GM12864 (cell line): ENCODE measurements around the gene KBTBD6.
A peak's percentile ranks its signal among the peaks of the same experiment; 100 is the strongest.
"Not testable (repeated sequence)": the region's sequence is repeated elsewhere in the genome, so short reads cannot be mapped to it uniquely, and the experiment has no call there.

Source experiments
- DNase-seq: peaks from one replicate; pipeline ENCODE4 v3.0.0-alpha.2; 2011; ENCODE audit warnings: low read depth
- H3K4me3 ChIP-seq: 2 replicates; pipeline ENCODE4 v1.5.1; 2011; ENCODE audit warnings: mild to moderate bottlenecking, low read depth, low read length, control low read depth
- TF ChIP-seq, protein P1 (sequence below): IDR thresholded peaks from 2 replicates; pipeline ENCODE4 v1.5.1; 2011; ENCODE audit warnings: low read depth, mild to moderate bottlenecking, moderate library complexity, low read length, control low read depth, inconsistent platforms; ENCODE audit errors: missing control alignments

The KBTBD6 gene

DNA sequence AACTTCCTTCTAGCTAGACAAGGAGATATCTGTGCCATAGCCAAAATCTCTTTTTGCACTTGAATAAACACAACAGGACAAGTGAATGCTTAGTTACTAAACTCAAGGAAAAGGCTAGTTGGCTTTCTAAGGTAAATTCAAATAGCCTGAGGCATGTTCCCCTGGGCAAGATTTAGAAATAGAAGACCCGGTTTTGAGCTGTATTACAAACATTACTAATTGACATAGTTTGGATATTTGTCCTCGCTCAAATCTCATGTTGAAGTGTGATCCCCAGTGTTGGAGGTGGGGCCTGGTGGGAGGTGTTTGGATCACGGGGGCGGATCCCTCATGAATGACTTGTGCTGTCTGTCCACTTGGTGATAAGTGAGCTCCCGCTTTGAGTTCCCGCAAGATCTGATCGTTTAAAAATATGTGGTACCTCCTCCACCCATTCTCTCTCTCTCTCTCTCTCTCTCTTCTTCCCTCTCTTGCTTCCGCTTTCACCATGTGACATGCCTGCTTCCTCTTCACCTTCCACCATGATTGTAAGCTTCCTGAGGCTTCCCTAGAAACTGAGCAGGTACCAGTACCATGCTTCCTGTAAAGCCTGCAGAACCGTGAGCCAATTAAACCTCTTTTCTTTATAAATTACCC lies 3.9 kb upstream of the KBTBD6 start:
- TF ChIP-seq, protein P1, sequence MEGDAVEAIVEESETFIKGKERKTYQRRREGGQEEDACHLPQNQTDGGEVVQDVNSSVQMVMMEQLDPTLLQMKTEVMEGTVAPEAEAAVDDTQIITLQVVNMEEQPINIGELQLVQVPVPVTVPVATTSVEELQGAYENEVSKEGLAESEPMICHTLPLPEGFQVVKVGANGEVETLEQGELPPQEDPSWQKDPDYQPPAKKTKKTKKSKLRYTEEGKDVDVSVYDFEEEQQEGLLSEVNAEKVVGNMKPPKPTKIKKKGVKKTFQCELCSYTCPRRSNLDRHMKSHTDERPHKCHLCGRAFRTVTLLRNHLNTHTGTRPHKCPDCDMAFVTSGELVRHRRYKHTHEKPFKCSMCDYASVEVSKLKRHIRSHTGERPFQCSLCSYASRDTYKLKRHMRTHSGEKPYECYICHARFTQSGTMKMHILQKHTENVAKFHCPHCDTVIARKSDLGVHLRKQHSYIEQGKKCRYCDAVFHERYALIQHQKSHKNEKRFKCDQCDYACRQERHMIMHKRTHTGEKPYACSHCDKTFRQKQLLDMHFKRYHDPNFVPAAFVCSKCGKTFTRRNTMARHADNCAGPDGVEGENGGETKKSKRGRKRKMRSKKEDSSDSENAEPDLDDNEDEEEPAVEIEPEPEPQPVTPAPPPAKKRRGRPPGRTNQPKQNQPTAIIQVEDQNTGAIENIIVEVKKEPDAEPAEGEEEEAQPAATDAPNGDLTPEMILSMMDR: no peak
- H3K4me3 ChIP-seq: no peak overlapping the region
- no peak for DNase-seq

GRCh38 chr13:41133951-41134350 lies 1.3 kb upstream of the KBTBD6 start:
- TF ChIP-seq, protein P1: no peak
- H3K4me3 ChIP-seq: no peak overlapping the region; the same call in 1 of the 2 replicates
- no peak for DNase-seq

GRCh38 chr13:41131660-41132511 lies 716 bp downstream of the KBTBD6 start:
- peak overlapping the region; percentile 63 for H3K4me3 ChIP-seq
- DNase-seq: not testable (repeated sequence)

- not testable (repeated sequence) for H3K4me3 ChIP-seq, DNase-seq
Measured at GRCh38 chr13:41131189-41131588, 1.4 kb downstream of the KBTBD6 start.

DNA sequence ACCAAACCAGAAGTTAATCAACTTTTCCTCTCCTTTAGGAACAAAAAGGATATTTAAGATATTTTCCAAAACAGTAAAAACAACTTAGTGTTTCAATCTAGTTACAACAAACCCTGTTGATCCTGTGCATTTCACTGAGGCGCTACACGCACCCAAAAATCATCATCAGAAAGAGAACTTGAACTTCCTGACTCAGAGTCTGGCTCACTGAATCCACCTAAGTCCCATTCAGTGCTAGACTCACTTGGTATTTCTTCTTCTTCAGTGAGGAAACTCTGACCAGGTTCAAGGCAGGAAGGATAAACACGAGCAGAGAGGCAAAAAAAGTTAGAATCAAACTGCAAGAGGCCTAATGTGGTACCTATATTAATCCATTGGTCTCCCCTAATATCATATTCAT lies 2.2 kb downstream of the KBTBD6 start:
- no peak overlapping the region; the same call in 1 of the 2 replicates for H3K4me3 ChIP-seq
- DNase-seq: no peak
- TF ChIP-seq, protein P1: no peak

DNA sequence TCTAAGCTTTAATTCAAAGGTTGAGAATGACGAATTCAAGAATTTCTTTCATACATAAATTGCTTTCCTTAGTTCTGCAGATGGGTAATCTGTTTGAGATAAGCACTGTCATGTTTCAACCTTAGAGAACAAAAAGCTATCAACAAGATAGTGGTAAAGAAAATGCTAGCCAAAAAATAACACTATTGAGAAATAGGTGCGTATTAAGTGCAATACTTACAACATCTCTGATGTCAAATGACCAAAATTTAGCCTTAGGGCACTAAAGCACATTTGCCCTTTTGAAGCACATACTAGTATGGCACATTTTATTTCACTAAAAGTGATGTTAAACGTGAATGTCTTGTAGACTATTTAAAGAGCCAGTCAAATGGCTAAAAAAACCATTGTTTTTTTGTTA lies 4.9 kb downstream of the KBTBD6 start:
- no peak for DNase-seq
- TF ChIP-seq, protein P1: no peak
- H3K4me3 ChIP-seq: no peak overlapping the region

DNA sequence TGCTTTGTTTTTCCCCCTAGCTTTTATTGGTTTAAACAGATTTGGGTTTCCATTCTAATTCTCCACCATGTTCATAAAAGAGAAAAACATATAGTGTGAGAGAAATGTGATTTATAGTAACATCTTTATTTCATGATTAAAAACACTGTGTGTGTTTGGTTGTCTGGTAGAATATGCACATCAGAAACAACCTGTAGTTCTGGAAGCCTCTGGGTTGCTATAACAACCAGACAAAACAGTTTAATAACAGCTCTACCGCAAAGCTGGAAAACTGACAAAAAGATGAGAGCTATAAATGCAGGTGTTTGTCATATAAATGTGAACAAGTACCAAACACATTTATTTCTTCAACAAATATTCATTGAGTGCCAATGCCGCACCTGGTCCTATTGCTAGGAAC lies 9.8 kb downstream of the KBTBD6 start:
- H3K4me3 ChIP-seq: no peak overlapping the region
- TF ChIP-seq, protein P1: no peak
- DNase-seq: no peak

GRCh38 chr13:41117869-41118268 lies 14.7 kb downstream of the KBTBD6 start:
- TF ChIP-seq, protein P1: no peak
- no peak for DNase-seq

More at GRCh38 chr13:41117869-41118268, 14.7 kb downstream of the KBTBD6 start:
- no peak overlapping the region for H3K4me3 ChIP-seq
